GM23248 (cell line): Measurements from ENCODE around the gene ZNF385D. TPM values are rescaled to one million over a fixed set of nuclear protein-coding genes. Genes with fewer than 3 reads are reported as not detected.

Source experiments
- DNase-seq: peaks from one replicate; pipeline ENCODE4 v3.0.0-alpha.2; 2015
- H2AFZ ChIP-seq: fragments of 200-600 bp; sonication (generic); 2 replicates; pipeline ENCODE4 v1.6.1; 2016; ENCODE audit warnings: antibody characterized with exemption
- H3F3A ChIP-seq: fragments of 200-600 bp; sonication (generic); 2 replicates; pipeline ENCODE4 v1.6.1; 2016; ENCODE audit warnings: mild to moderate bottlenecking, antibody characterized with exemption, mixed run types; ENCODE audit not compliant: insufficient read depth
- H3K27ac ChIP-seq: fragments of 200-600 bp; sonication (generic); 2 replicates; pipeline ENCODE4 v1.5.1; 2016; ENCODE audit warnings: mild to moderate bottlenecking
- H3K27me3 ChIP-seq: fragments of 200-600 bp; sonication (generic); replicated peaks from 2 replicates; pipeline ENCODE4 v1.6.1; 2016; ENCODE audit warnings: mild to moderate bottlenecking; ENCODE audit not compliant: insufficient read depth
- H3K36me3 ChIP-seq: fragments of 200-600 bp; sonication (generic); 2 replicates; pipeline ENCODE4 v1.6.1; 2016; ENCODE audit warnings: low read depth, mild to moderate bottlenecking
- H3K4me1 ChIP-seq: fragments of 200-600 bp; sonication (generic); 2 replicates; pipeline ENCODE4 v1.6.1; 2016; ENCODE audit warnings: mild to moderate bottlenecking; ENCODE audit not compliant: insufficient read depth
- H3K4me2 ChIP-seq: fragments of 200-600 bp; sonication (generic); one replicate; pipeline ENCODE4 v1.6.1; 2016; ENCODE audit warnings: mild to moderate bottlenecking; ENCODE audit not compliant: unreplicated experiment
- H3K4me3 ChIP-seq: fragments of 200-600 bp; sonication (generic); 2 replicates; pipeline ENCODE4 v1.5.1; 2016; ENCODE audit warnings: mild to moderate bottlenecking
- H3K79me2 ChIP-seq: fragments of 200-600 bp; sonication (generic); 2 replicates; pipeline ENCODE4 v1.6.1; 2016; ENCODE audit warnings: mild to moderate bottlenecking; ENCODE audit not compliant: insufficient read depth
- H3K9ac ChIP-seq: fragments of 200-600 bp; sonication (generic); 2 replicates; pipeline ENCODE4 v1.6.1; 2016; ENCODE audit warnings: mild to moderate bottlenecking
- H3K9me2 ChIP-seq: fragments of 200-600 bp; sonication (generic); 2 replicates; pipeline ENCODE4 v1.6.1; 2016; ENCODE audit warnings: mixed run types, mild to moderate bottlenecking, moderate library complexity; ENCODE audit not compliant: insufficient read depth
- H3K9me3 ChIP-seq: fragments of 200-600 bp; sonication (generic); one replicate; pipeline ENCODE4 v1.6.1; 2017; ENCODE audit warnings: low read depth
- H4K20me1 ChIP-seq: fragments of 200-600 bp; sonication (generic); 2 replicates; pipeline ENCODE4 v1.6.0; 2016; ENCODE audit not compliant: insufficient read depth
- EZH2 ChIP-seq: fragments of 200-600 bp; sonication (generic); IDR thresholded peaks from 2 replicates; pipeline ENCODE4 v1.6.1; 2018; ENCODE audit warnings: antibody characterized with exemption, mild to moderate bottlenecking; ENCODE audit not compliant: insufficient read depth, poor library complexity, severe bottlenecking
- EZH2phosphoT487 ChIP-seq: fragments of 200-600 bp; sonication (generic); IDR thresholded peaks from 2 replicates; pipeline ENCODE4 v1.6.1; 2018; ENCODE audit warnings: antibody characterized with exemption, moderate library complexity, mild to moderate bottlenecking, low read depth; ENCODE audit not compliant: insufficient read depth
- WGBS, 2 experiments: methylation state at CpG; one replicate each; pipeline ENCODE4 v1.1.6; 2015 to 2017; ENCODE audit warnings: low lambda C conversion rate in 2 of 2, low coverage in 1 of 2; ENCODE audit errors: missing lambda C conversion rate in 2 of 2; 5-methylcytosine and 5-hydroxymethylcytosine counted together
- in situ Hi-C: fragments of 300-500 bp; cut with MboI; formaldehyde crosslinking; loops from 2 replicates; pipeline ENCODE4 v1.15.0; 2020
- polyA plus RNA-seq: library from polyadenylated mRNA; unstranded; fragments of >200 nt; fragmentation: Nextera tagmentation; extraction: Ambion mirVana; gene quantifications from 2 replicates; pipeline ENCODE4 v1.2.1, GENCODE V29; 2016
- total RNA-seq: library from RNA; depleted of rRNA; stranded (reverse); fragments of >200 nt; shearing (Covaris generic); gene quantifications from 2 replicates; pipeline ENCODE4 v1.2.3, GENCODE V29; 2014

Gene ZNF385D
- total and polyA plus RNA-seq, 2 experiments from 2014 or later: 0.97 to 13.8 TPM

GRCh38 chr3:21587894-21588293 lies 163.1 kb downstream of the ZNF385D start:
- TF ChIP-seq EZH2phosphoT487 (no peak), EZH2 (no peak)
- no peaks in the 10 kb centered on the region for H3K4me1 ChIP-seq
- in situ Hi-C loops: no loop called here
- H3K79me2 ChIP-seq: no peaks in the 10 kb centered on the region
- peak; percentile 19 for DNase-seq
- no peaks in the 10 kb centered on the region for H3K9me3 ChIP-seq
- 3 to 8% methylated on average over 1 of the region's 1 CpG for WGBS, 2 experiments
- H3K9me2 ChIP-seq: peaks cover 6% of the 10 kb centered on the region; the same call in 1 of the 2 replicates
- H4K20me1 ChIP-seq: no peaks in the 10 kb centered on the region
- no peaks in the 10 kb centered on the region for H3K36me3 ChIP-seq
- no peak overlapping the region for H3K27ac ChIP-seq
- H3K4me3 ChIP-seq: no peak overlapping the region
- no peaks in the 10 kb centered on the region for H3F3A ChIP-seq
- no peak overlapping the region for H3K4me2 ChIP-seq
- no peak overlapping the region for H2AFZ ChIP-seq
- no peak overlapping the region for H3K9ac ChIP-seq
- H3K27me3 ChIP-seq: no peaks in the 10 kb centered on the region

GRCh38 chr3:21585216-21585740 lies 165.7 kb downstream of the ZNF385D start:
- no peaks in the 10 kb centered on the region for H4K20me1 ChIP-seq
- H3K36me3 ChIP-seq: no peaks in the 10 kb centered on the region
- no peaks in the 10 kb centered on the region for H3K27me3 ChIP-seq
- in situ Hi-C loops: no loop called here
- peaks cover 6% of the 10 kb centered on the region; the same call in 1 of the 2 replicates for H3K9me2 ChIP-seq
- no peaks in the 10 kb centered on the region for H3K9me3 ChIP-seq
- 94 to 100% methylated on average over 3 of the region's 3 CpGs for WGBS, 2 experiments
- no peak overlapping the region for H3K27ac ChIP-seq
- H3K9ac ChIP-seq: no peak overlapping the region
- no peak overlapping the region for H2AFZ ChIP-seq
- no peak overlapping the region for H3K4me3 ChIP-seq
- no peak for DNase-seq
- TF ChIP-seq EZH2phosphoT487: no peak
- TF ChIP-seq EZH2: no peak
- H3K79me2 ChIP-seq: no peaks in the 10 kb centered on the region
- H3K4me1 ChIP-seq: no peaks in the 10 kb centered on the region
- no peaks in the 10 kb centered on the region for H3F3A ChIP-seq
- no peak overlapping the region for H3K4me2 ChIP-seq

- no peaks in the 10 kb centered on the region for H3F3A ChIP-seq
- H3K9me3 ChIP-seq: no peaks in the 10 kb centered on the region
- no peaks in the 10 kb centered on the region for H3K79me2 ChIP-seq
- H3K4me1 ChIP-seq: peaks cover 6% of the 10 kb centered on the region; the same call in 1 of the 2 replicates
- no peak overlapping the region for H2AFZ ChIP-seq
- H3K4me3 ChIP-seq: no peak overlapping the region
- H4K20me1 ChIP-seq: no peaks in the 10 kb centered on the region
- no peaks in the 10 kb centered on the region for H3K36me3 ChIP-seq
- no peaks in the 10 kb centered on the region for H3K27me3 ChIP-seq
- H3K9ac ChIP-seq: no peak overlapping the region
- WGBS, 2 experiments: 21 to 40% methylated on average over 2 of the region's 2 CpGs
- TF ChIP-seq EZH2phosphoT487 (no peak), EZH2 (no peak)
- in situ Hi-C loops: no loop called here
- no peaks in the 10 kb centered on the region for H3K9me2 ChIP-seq
- H3K4me2 ChIP-seq: no peak overlapping the region
- DNase-seq: peak; percentile 62
- no peak overlapping the region for H3K27ac ChIP-seq
Measured at GRCh38 chr3:21573291-21573690, 177.7 kb downstream of the ZNF385D start.

GRCh38 chr3:21564531-21564930 lies 186.5 kb downstream of the ZNF385D start:
- H3K27ac ChIP-seq: no peak overlapping the region
- 88 to 93% methylated on average over 3 of the region's 3 CpGs for WGBS, 2 experiments

More at GRCh38 chr3:21564531-21564930, 186.5 kb downstream of the ZNF385D start:
- Histone ChIP-seq H3K9ac (no peak overlapping the region), H3K4me1 (no peaks in the 10 kb centered on the region; the same call in 1 of the 2 replicates), H3K79me2 (no peaks in the 10 kb centered on the region), H3K4me3 (no peak overlapping the region), H4K20me1 (no peaks in the 10 kb centered on the region), H3K9me2 (no peaks in the 10 kb centered on the region), H3F3A (no peaks in the 10 kb centered on the region), H3K4me2 (no peak overlapping the region), H3K36me3 (0 out of 2 replicates have a peak, but pooled peaks cover 4% of the 10 kb centered on the region), H2AFZ (no peak overlapping the region), H3K9me3 (no peaks in the 10 kb centered on the region), H3K27me3 (no peaks in the 10 kb centered on the region)
- in situ Hi-C loops: no loop called here
- no peak for TF ChIP-seq EZH2phosphoT487
- no peak for TF ChIP-seq EZH2
- DNase-seq: no peak
